NCI-H1436 treated with DMSO at 0.1 percent for 48 hours (cell line): ENCODE results near the gene WTIP.
A peak's percentile ranks its signal among the peaks of the same experiment; 100 is the strongest.
"Not testable (repeated sequence)": the region's sequence is repeated elsewhere in the genome, so short reads cannot be mapped to it uniquely, and the experiment has no call there.

Source experiments
- DNase-seq: peaks from one replicate; lab custom pipeline; 2025; lab: John Stamatoyannopoulos, UW

Gene WTIP

DNA sequence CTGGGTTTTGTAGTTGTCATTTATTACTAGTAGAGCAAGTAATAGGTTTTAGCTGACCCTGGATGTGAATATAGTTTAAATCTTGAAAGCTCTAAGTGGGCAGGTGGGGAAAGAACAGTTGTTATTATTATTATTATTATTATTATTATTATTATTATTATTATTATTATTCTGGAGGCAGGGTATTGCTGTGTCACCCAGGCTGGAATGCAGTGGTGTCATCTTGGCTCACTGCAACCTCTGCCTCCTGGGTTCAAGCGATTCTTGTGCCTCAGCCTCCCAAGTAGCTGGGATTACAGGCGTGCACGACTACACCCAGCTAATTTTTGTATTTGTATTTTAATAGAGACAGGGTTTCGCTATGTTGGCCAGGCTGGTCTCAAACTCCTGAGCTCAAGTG, 3.1 kb upstream of the WTIP start:
- not testable (repeated sequence) for DNase-seq

DNA sequence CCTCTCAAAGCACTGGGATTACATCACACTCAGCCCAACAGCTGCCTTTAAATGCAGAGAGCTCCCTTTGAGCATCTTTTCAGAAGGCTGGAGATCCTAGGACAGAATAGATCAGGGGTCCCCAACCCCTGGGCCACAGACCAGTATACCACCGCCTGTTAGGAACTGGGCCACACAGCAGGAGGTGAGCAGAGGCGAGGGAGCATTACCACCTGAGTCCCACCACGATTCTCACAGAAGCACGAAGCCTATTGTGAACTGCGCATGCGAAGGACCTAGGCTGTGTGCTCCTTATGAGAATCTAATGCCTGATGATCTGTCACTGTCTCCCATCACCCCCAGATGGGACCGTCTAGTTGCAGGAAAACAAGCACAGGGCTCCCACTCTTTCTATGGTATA, 2.2 kb upstream of the WTIP start:
- no peak for DNase-seq

DNA sequence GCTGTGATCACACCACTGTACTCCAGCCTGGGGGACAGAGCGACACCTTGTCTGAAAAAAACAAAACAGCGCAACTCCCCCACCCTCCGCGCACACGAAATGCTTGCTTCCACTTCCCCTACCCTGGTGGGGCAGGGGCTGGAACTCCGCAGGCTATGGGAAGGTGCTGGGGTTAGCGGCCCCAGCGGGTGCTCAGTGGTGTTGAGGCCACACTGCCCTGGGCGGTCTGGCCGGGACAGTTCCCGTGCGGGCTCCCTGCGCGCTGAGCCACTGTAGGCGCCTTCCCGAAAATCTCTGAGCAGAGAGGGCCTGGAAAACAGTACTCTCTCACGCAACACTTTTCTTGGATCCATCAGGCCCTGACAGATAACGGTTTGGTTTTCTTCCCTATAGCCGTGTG, 1.1 kb upstream of the WTIP start:
- no peak for DNase-seq

DNA sequence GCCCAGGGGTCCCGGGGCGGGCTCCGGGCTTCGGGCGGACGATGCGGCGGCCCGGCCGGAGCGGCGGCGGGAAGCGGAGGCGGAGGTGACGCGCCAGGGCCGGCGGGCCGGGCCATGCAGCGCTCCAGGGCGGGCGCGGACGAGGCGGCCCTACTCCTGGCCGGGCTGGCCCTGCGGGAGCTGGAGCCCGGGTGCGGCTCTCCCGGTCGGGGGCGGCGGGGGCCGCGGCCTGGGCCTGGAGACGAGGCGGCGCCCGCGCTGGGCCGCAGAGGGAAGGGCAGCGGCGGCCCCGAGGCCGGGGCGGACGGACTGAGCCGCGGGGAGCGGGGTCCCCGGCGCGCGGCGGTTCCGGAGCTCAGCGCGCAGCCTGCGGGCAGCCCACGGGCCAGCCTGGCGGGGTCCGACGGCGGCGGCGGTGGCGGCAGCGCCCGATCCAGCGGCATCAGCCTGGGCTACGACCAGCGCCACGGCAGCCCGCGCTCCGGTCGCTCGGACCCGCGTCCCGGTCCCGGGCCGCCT, 362 bp downstream of the WTIP start:
- DNase-seq, result no peak

DNA sequence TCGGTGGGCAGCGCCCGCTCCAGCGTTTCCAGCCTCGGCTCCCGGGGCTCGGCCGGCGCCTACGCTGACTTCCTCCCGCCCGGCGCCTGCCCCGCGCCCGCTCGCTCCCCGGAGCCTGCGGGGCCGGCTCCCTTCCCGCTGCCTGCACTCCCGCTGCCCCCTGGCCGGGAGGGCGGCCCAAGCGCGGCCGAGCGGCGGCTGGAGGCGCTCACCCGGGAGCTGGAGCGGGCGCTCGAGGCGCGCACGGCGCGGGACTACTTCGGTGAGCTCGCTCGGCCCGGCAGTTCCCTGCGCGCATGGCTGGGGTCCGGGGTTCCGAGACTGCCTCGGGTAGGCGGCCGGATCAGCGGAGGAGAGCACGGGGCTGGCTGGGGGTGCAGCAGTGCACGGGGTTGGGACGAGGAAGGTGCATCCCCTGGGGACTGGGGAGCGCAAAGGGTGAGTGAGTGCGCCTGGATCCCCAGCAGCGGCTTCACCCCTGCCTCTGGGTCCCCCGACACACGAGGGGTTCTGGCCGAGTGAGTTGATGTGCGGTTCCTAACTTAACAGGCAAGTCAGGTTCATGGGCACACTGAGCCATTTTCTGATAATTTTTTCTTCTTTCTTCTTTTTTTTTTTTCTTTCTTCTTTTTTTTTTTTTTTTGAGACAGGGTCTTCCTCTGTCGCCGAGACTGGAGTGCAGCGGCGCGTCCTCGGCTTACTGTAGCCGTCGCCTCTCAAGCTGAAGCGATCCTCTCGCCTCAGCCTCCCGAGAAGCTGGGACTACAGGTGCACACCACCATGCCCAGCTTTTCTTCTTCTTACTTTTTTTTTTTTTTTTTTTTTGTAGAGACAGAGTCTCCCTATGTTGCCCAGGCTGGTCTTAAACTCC, 1.1 kb downstream of the WTIP start:
- no peak for DNase-seq

DNA sequence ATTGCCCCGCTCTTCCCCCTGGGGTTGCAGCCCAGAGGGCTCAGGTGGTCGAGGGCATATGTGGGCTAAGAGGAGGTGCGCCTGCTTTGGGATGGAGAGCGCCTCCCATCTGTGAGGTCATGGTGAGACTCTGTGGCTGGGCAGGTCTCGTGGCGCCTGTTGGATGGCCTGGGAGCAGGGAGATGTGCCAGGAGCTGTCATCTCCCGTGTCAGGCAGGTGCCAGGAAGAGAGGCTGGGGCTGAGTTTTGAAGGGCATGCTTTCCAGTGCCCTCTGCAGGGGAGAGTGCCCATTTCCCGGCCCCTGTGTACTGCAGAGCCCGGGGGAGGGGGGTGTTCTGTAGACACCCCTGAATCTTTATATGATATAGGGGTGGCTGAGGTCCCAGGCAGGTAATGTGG, 2.8 kb downstream of the WTIP start:
- no peak for DNase-seq

DNA sequence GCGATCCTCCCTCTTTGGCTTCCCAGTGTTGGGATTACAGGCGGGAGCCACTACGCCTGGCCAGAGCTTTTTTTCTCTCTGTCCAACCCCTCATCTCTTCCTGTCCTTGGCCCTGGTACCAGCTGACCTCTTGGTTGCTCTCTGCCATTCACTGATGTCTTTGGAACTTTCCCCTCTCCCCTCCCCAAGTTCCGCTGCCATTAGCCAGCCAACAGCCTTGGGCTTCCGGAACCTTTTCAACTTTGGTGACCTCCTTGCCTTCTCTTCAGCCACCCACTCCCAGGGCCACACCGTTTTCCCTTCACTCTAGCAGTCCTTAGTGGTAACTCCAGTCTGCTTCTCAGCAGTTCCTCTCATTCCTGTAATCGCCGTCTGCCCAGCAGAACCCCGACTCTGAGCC, 4.3 kb downstream of the WTIP start:
- DNase-seq, result no peak

DNA sequence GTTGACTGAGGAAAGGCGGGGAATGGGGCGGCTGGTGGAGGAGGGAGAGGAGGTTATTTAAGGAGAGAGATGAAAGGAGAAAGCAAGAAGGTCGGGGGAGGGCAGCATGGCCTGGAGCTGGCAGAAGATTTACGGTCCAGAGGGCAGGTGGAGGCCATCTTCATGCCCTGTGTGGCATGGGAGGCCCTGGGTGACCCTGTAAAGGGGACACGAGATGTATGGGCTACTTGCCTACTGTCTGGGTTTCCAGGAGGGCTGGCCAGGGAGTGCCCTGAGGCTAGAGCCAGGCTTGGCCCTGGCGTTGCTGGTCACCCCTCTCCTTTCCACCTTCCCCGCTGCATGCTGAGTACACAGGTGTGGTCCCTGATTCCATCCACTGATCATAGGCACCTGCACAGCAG, 6.1 kb downstream of the WTIP start:
- no peak for DNase-seq

DNA sequence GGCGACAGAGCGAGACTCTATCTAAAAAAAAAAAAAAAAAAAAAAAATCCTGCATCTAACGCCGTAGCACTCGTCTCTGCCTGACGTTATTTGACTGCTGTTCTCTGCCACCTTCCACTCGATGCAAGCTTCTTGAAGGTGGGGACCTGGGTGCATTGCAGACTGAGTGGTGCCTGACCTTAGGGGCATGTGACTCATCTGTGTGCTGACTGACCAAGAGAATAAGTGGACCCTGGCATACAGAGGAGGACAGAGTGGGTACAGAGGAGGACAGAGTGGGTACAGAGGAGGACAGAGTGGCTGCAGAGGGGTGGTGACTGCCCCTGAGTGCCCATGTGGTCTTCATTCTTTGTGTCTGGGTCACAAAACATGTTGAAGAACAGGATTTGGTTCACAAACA, 7.6 kb downstream of the WTIP start:
- DNase-seq, result no peak

DNA sequence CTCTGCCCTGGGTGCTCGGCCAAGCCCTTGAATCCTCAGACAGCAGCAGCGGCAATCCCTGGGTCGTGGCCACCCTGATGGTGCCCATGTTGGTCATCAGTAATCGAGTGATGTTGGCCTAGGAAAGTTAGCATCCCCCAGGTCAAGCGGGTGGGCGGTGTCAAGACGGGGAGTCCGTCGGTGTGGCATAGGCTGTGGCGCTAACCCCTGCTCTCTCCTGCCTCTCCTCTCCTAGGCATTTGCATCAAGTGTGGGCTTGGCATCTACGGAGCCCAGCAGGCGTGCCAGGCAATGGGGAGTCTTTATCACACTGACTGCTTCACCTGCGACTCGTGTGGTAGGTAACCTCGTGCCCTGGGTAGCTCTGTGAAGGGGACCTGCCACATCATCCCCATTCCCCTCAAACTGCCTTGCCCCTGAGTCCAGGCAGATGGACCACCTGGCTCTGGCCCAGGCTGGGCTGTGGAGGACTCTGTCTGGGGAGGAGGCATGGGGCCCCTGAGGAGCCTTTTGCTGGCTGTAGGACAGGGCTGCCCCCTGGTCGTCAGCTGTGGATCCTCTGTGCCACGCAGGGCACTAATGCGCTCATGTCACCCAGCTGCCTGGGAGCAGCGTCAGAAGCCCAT, 8.7 kb downstream of the WTIP start:
- DNase-seq, result no peak

DNA sequence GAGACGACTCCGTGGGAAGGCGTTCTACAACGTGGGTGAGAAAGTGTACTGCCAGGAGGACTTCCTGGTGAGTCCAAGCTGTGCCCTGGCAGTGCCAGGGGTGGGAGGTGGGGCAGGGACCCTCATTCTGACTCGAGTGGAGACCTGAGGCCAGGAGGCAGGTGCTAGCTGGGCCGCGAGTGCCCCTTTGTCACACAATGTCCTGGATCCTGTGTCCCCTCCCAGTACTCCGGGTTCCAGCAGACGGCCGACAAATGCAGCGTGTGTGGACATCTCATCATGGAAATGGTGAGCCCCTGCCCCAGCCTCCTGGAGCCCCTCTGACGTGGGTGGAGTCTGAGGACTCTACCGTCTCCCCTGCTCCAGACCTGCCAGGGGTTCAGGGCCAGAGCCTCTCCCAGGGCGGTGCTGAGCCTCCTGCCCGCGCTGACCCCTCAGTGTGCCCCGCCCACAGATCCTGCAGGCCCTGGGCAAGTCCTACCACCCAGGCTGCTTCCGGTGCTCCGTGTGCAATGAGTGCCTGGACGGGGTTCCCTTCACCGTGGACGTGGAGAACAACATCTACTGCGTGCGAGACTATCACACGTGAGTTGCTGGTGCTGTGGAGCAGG, 11.6 kb downstream of the WTIP start:
- DNase-seq, result no peak

DNA sequence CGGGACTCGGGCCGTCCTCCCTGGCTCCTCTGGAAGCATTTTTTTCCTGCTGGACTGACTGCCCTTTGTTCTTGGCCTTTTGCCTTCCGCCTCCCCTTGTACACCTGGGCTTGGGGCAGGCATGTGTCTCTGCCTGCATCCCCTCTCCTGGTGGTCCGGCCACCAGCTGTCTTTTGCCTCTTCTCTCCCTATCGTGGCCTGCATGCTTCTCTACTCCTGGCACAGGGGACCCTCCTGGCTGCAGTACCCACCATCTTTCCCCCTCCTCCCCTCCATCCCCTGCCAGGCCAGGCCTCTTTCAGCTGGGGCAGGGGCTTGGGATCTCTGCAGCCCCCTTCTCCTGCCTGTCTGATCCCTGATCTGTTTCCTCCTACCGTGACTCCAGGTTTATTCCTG, 12.1 kb downstream of the WTIP start:
- no peak for DNase-seq

DNA sequence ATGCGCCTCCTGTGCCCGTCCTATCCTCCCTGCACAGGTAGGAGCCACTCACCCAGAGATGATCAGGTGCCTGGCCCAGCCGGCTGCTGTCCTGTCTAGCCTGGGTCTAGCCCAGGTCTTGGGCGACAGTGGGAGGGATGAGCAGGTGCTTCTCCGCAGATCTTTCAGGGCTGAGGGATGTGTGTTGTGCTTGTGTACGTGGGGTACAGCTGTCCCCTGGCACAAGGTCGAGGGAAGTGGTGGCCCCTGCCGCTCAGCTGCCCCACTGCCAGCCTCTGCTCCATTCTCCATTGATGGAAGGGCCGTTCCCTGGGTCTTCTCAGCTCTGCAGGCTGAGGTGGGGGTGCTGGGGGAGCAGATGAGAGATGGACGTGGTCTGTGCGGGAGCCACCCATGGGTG, 13.0 kb downstream of the WTIP start:
- DNase-seq, result no peak

DNA sequence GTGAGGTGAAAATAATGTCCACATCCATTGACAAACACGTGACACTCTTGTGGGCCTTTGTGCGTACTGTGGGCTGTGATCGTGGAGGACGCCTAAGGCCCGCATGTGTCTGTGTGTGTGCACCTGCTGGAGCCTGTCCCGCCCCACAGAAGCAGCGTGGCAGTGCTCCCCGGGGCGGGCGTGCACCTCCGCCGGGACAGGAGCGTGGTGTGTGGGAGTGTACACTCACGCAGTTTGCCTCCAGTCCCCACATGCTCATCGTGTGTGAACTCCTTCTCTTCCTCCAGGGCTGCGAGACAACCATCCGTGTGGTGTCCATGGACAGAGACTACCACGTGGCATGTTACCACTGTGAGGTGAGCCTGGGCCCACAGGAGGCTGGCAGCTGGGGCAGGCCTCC, 13.9 kb downstream of the WTIP start:
- DNase-seq, result no peak

DNA sequence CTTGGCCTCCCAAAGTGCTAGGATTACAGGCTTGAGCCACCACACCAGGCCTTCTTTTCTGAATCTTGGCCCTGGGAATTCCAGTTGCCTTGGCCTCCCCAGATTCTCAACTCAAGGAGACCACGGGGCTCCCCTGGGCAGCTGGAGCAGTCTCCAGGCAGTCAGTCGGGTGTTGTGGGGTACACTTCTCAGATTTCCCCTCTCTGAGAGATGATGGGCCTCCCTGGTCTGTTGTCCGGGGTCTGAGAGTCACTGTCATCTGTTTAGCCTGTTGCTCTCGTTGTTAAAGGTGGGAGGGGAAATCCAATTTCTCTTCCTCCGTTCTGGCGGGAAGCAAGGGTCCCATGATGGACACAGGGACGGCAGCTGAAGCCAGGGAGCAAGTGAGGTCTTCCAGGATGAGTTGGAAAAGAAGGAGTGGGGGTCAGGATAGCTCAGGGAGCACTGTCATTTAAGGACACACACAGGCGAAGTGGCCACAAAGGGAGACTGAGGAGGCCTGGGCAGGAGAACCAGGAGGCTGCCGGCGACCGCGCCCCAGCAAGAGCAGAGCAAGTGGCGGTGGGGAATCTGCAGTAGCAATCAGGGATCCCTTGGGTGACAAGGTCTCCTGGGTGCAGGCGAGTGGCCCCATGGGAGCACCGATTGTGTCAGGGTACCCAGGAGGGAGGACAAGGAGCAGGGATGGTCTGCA, 15.7 kb downstream of the WTIP start:
- DNase-seq, result no peak

DNA sequence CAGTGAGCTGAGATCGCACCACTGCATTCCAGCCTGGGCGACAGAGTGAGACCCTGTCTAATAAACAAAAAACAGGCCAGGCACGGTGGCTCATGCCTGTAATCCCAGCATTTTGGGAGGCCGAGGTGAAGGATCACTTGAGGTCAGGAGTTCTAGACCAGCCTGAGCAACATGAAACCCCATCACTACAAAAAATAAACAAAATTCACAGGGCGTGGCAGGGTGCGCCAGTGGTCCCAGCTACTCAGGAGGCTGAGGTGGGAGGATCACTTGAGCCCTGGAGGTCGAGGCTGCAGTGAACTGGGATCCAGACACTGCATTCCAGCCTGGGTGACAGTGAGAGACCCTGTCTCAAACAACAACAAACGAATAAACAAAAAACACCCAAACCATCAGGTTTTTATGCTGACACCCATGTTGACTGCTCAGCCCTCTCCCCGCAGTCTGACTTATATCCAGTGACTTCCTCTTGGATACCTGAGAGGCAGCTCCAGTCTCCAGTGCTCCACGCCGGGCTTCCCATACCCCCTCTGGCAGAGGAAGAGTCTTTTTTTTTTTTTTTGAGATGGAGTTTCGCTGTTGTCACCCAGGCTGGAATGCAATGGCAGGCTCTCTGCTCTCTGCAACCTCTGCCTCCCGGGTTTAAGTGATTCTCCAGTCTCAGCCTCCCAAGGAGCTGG, 17.7 kb downstream of the WTIP start:
- no peak for DNase-seq

DNA sequence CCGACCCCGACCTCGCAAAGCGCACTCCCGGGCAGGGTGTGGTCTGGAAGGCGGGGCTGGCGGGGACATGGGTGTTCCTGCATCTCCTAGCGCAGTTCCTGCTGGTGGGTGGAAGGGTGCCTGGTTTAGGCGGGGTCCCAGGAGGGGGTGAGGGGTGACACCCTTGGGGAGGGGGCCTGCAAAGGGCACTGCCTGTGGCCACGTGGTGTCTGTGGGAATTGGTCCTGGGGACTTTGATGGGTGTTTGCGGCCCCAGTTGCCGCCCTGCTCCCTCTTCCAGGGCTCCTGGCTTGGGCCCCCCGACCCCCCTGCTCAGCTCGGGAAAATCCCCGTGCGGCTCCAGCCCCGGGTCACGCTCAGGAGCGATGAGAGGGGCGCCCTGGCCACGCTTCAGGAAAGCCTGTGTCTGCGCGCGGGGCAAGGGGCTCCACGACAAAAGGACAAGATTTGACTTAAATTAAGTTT, 19.1 kb downstream of the WTIP start:
- DNase-seq, result no peak

DNA sequence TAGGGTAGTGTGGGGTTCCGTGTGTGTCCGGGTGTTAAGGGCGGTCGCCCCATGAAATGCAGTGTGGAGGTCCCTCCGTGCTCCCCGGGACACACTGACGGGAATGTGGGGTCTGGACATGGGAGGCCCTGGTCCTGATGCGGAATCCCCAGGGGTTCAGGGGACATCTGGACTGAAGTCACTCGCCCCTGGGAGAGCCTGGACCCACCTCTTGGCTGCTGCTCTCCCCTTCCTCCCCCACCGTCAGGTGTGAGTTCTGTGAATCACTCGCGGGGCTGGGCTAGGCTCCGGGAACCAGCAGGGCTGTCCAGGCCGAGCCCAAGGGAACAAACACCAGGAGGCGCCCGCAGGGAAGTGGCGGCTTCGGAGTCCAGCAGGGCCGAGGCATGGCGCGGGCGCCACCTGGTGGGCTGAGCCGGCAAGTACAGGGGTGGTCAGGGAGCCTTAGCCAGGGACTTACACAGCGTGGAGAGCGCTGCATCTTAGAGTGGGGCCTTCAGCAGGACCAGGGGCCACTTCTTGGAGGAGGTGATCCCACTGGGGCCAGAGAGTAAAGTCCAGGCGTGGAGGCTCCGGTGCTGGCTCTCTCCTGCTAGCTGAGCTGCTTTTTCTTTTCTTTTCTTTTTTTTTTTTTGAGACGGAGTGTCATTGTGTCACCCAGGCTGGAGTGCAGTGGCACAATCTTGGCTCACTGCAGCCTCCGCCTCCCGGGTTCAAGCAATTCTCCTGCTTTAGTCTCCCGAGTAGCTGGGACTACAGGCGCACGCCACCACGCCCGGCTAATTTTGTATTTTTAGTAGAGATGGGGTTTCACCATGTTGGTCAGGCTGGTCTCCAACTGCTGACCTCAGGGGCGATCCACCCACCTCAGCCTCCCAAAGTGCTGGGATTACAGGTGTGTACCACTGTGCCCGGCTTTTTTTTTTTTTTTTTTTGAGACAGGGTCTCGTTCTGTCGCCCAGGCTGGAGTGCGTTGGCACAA, 20.1 kb downstream of the WTIP start:
- DNase-seq, result peak; percentile 33

DNA sequence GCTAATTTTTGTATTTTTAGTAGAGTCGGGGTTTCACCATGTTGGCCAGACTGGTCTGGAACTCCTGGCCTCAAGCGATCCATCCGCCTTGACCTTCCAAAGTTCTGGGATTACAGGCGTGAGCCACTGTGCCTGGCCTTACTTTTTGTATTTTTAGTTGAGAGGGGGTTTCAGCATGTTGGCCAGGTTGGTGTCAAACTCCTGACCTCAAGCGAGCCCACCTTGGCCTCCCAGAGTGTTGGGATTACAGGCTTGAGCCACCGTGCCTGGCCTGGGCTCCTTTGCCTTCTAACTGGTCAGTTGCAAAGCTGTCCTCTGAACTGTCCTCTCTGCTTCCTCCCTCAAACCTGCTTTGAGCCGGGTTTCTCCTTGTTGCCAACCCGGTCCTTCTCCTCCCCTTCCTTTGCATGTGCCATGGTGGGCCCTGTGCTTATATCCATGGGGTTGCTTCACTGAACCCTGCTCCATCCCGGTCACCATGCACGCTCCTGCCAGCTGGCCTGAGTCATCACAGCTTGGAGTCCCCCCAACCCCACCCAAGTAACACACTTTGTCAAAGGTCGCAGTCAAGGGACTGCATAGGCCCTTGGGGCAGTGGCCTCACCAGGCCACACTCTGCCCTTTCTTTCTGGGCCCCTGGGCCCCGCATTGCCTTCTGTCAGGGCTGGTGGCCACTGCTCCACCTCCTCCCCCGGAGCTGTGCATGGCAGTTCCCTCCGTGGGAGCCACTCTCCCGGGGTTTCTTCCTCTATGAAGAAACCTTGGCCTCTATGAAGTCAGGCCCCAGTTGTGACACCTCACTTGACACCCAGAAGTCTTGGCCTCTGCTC, 21.2 kb downstream of the WTIP start:
- no peak for DNase-seq
